Hepatocyte (in vitro differentiated cells): ENCODE data around the gene ARHGAP22.

Experiments
- EZH2 ChIP-seq: fragments of 200-600 bp; sonication (generic); IDR thresholded peaks from 2 replicates; pipeline ENCODE4 v1.6.1; 2016; ENCODE audit warnings: antibody characterized with exemption, mild to moderate bottlenecking, borderline replicate concordance
- EZH2phosphoT487 ChIP-seq: fragments of 200-600 bp; sonication (generic); IDR thresholded peaks from one replicate; pipeline ENCODE4 v1.6.1; 2018; ENCODE audit warnings: antibody characterized with exemption, mild to moderate bottlenecking, low read depth, moderate library complexity; ENCODE audit not compliant: unreplicated experiment, severe bottlenecking
- TF ChIP-seq, protein P1 (sequence below): fragments of 200-600 bp; sonication (generic); IDR thresholded peaks from 2 replicates; pipeline ENCODE4 v1.5.1; 2016; ENCODE audit warnings: antibody characterized with exemption, mild to moderate bottlenecking; ENCODE audit not compliant: poor library complexity

DNA sequence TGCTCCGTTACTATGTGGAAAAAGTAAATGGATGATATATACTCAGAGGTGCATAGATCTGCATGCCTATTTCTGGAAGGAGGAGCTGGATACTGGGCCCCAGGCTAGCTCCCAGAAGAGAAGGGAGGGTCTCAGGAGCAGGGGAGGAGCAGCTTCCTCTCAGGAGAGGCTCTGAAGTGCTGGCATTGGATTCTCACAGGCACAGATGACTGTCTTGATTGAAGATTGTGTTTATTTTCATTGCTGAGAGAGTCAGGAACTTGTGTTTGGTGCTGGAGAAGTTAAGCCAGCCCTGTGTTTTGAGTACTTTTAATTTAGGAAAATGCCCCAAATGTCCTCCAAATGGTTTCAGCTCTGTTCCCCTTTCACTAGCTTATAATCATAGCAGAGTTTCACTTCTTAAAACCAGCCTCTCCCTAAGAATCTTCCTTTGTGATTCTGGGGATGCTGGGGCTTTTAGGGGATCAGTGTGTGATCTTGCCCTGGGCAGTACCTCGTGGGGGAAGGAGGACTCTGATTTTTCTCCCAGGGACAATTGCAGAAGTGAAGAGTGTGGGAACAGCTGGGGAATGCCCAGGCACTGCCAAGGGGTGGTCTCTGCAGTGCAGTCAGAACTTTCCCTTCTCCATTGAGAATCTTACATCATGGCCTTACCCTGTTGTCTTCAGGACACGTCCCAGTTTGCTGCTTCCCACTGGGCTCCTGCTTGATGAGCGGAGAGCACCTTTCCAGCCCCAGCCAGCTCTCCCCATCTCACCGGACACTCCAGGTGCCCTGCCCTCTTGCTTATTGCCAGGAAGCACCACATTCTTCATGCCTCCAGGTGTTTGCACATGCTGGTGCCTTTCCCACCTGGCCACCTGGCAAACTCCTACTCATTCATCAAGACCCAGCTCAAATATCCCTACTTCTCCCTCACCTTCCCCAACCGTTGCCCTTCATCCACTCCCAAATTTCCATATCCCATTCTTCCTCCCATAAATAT is 102.8 kb downstream of the ARHGAP22 start:
- TF ChIP-seq, protein P1, sequence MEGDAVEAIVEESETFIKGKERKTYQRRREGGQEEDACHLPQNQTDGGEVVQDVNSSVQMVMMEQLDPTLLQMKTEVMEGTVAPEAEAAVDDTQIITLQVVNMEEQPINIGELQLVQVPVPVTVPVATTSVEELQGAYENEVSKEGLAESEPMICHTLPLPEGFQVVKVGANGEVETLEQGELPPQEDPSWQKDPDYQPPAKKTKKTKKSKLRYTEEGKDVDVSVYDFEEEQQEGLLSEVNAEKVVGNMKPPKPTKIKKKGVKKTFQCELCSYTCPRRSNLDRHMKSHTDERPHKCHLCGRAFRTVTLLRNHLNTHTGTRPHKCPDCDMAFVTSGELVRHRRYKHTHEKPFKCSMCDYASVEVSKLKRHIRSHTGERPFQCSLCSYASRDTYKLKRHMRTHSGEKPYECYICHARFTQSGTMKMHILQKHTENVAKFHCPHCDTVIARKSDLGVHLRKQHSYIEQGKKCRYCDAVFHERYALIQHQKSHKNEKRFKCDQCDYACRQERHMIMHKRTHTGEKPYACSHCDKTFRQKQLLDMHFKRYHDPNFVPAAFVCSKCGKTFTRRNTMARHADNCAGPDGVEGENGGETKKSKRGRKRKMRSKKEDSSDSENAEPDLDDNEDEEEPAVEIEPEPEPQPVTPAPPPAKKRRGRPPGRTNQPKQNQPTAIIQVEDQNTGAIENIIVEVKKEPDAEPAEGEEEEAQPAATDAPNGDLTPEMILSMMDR = no peak
- TF ChIP-seq EZH2 (no peak), EZH2phosphoT487 (no peak)
